ENCODE results near the gene ZRANB1. TPM values are rescaled to one million over a fixed set of nuclear protein-coding genes. Genes with fewer than 3 reads are reported as not detected.

ZRANB1 gene
- total and polyA plus RNA-seq, 10 of the 15 experiments (the other 5 are each of a cell fraction or from before 2014, with no cell fraction given): 1.7 to 11.8 (median 6.2) TPM

- 91% methylated on average over 2 of the region's 2 CpGs for WGBS (ENCODE audit: insufficient coverage, insufficient replicate concordance, low lambda C conversion rate, missing lambda C conversion rate)
- Histone ChIP-seq H3K9ac (ENCODE audit: control insufficient read depth, insufficient read depth, low read length) (no peak overlapping the region), H3K36me3 (ENCODE audit: control insufficient read depth in 2 of 2, insufficient read depth in 2 of 2, low read length in 1 of 2) (no peaks in the 10 kb centered on the region), H3K79me2 (ENCODE audit: control insufficient read depth, insufficient read depth, low read length) (no peaks in the 10 kb centered on the region), H3K4me3 (no peak overlapping the region), H2AFZ (ENCODE audit: control insufficient read depth, low read depth, low read length) (no peak overlapping the region), H3K27me3 (replicated peaks in 1 of 2; ENCODE audit: control insufficient read depth in 2 of 2, insufficient read depth in 2 of 2, low read length in 1 of 2) (peaks cover 0 to 3% of the 10 kb centered on the region in 2 experiments; a peak in 3 of 4 replicates), H3K4me1 (ENCODE audit: control insufficient read depth, insufficient read depth, low read length) (no peaks in the 10 kb centered on the region), H3K27ac (ENCODE audit: control insufficient read depth, insufficient read depth) (no peak overlapping the region), H3K4me2 (ENCODE audit: control insufficient read depth, insufficient read depth) (no peak overlapping the region), H4K20me1 (ENCODE audit: control insufficient read depth, insufficient read depth) (no peaks in the 10 kb centered on the region), H3K9me3 (replicated peaks; ENCODE audit: control insufficient read depth, insufficient read depth, low read length) (no peaks in the 10 kb centered on the region)
- POLR2A ChIA-PET: interaction anchor here (0.7 kb wide), 2 partner anchors 11 to 167 kb away, joined by 3 read pairs; no protein-coding TSS in a partner anchor
- DNase-seq (ENCODE audit: low read depth, low spot score) (no peak), FAIRE-seq (no peak), ATAC-seq (no peak)
- no TSS peak for BruUV-seq (replicated peaks)
- intact Hi-C loops (cut with micrococcal nuclease; ENCODE audit: unreplicated experiment): no loop called here
- CTCF ChIA-PET: no interaction called here
- SMC1A ChIA-PET (ENCODE audit: uncharacterized antibody, unreplicated experiment): no interaction called here
- TF ChIP-seq FOXK2 (IDR thresholded peaks at IDR 0.05) (no peak), ZBTB40 (IDR thresholded peaks at IDR 0.05; ENCODE audit: borderline replicate concordance) (no peak), CEBPZ (IDR thresholded peaks at IDR 0.05; ENCODE audit: low read depth, low read length) (no peak), NR2F1 (conservative IDR thresholded peaks at IDR 0.05) (no peak), IRF5 (IDR thresholded peaks at IDR 0.05; ENCODE audit: borderline replicate concordance) (no peak), SMARCA5 (IDR thresholded peaks at IDR 0.05) (no peak), RELA (IDR thresholded peaks at IDR 0.05; ENCODE audit: borderline replicate concordance, partially characterized antibody) (no peak), SMC3 (IDR thresholded peaks at IDR 0.05; ENCODE audit: borderline replicate concordance, low read length) (no peak), FOXM1 (IDR thresholded peaks at IDR 0.05; ENCODE audit: low read depth, low read length) (no peak), YBX1 (IDR thresholded peaks at IDR 0.05) (no peak), MTA3 (IDR thresholded peaks at IDR 0.05; ENCODE audit: borderline replicate concordance, low read length) (no peak)
- RAD21 ChIA-PET (ENCODE audit: unreplicated experiment): no interaction called here
- in situ Hi-C loops (cut with MboI): no loop called here
Measured at GRCh38 chr10:124904796-124905195, 37.1 kb upstream of the ZRANB1 start.
